HG03039 (cell line): ENCODE data around the gene FEM1A.
"Not testable (repeated sequence)": the region's sequence is repeated elsewhere in the genome, so short reads cannot be mapped to it uniquely, and the experiment has no call there.

Experiments used
- ATAC-seq: cut with Tn5 transposase; IDR thresholded peaks from one replicate; pipeline ENCODE4 v1.9.1; 2021; ENCODE audit warnings: mild to moderate bottlenecking, moderate library complexity; ENCODE audit not compliant: unreplicated experiment

FEM1A gene

GRCh38 chr19:4791183-4792018 lies at the start of gene FEM1A:
FEM1A (plus strand) TSS chr19:4791734; CDS start chr19:4791855, 121 bp downstream.
- ATAC-seq, result peak; percentile 91

- no peak for ATAC-seq
Measured at GRCh38 chr19:4742723-4743646, 48.5 kb upstream of the FEM1A start.

- no peak for ATAC-seq
Measured at GRCh38 chr19:4744451-4745174, 46.9 kb upstream of the FEM1A start.

GRCh38 chr19:4745175-4745574 lies 46.4 kb upstream of the FEM1A start:
- not testable (repeated sequence) for ATAC-seq

GRCh38 chr19:4745986-4746385 lies 45.5 kb upstream of the FEM1A start:
- no peak for ATAC-seq

- ATAC-seq, result no peak
Measured at GRCh38 chr19:4748185-4748584, 43.3 kb upstream of the FEM1A start.

GRCh38 chr19:4748589-4748988 lies 42.9 kb upstream of the FEM1A start:
- no peak for ATAC-seq

- ATAC-seq, result no peak
Measured at GRCh38 chr19:4749870-4750590, 41.5 kb upstream of the FEM1A start.

- ATAC-seq, result no peak
Measured at GRCh38 chr19:4754248-4754647, 37.3 kb upstream of the FEM1A start.

GRCh38 chr19:4755459-4755858 lies 36.1 kb upstream of the FEM1A start:
- no peak for ATAC-seq

GRCh38 chr19:4758082-4758481 lies 33.5 kb upstream of the FEM1A start:
- no peak for ATAC-seq

GRCh38 chr19:4758659-4759058 lies 32.9 kb upstream of the FEM1A start:
- ATAC-seq, result no peak

GRCh38 chr19:4759388-4760284 lies 31.9 kb upstream of the FEM1A start:
- peak; percentile 70 for ATAC-seq

GRCh38 chr19:4760285-4760650 lies 31.3 kb upstream of the FEM1A start:
- ATAC-seq, result no peak

- no peak for ATAC-seq
Measured at GRCh38 chr19:4763021-4763420, 28.5 kb upstream of the FEM1A start.

GRCh38 chr19:4764393-4764660 lies 27.2 kb upstream of the FEM1A start:
- no peak for ATAC-seq

GRCh38 chr19:4768934-4769777 lies 22.4 kb upstream of the FEM1A start:
- no peak for ATAC-seq

GRCh38 chr19:4772566-4772965 lies 19.0 kb upstream of the FEM1A start:
- ATAC-seq, result no peak
